GM19467 (cell line): ENCODE results near the gene KCNC3.

Experiments used
- ATAC-seq: cut with Tn5 transposase; IDR thresholded peaks from one replicate; pipeline ENCODE4 v1.9.1; 2021; ENCODE audit warnings: mild to moderate bottlenecking, moderate library complexity; ENCODE audit not compliant: unreplicated experiment

The KCNC3 gene

GRCh38 chr19:50328224-50328872 is 829 bp downstream of the KCNC3 start:
- no peak for ATAC-seq

GRCh38 chr19:50327461-50328223 is 1.5 kb downstream of the KCNC3 start:
- no peak for ATAC-seq

GRCh38 chr19:50327013-50327412 is 2.2 kb downstream of the KCNC3 start:
- ATAC-seq = no peak

- ATAC-seq = no peak
These were observed 3.0 kb downstream of the KCNC3 start for GRCh38 chr19:50326101-50326664.

- ATAC-seq = no peak
These were observed 3.7 kb downstream of the KCNC3 start for GRCh38 chr19:50325310-50326100.

- ATAC-seq = no peak
These were observed 4.8 kb downstream of the KCNC3 start for GRCh38 chr19:50324331-50324730.

- no peak for ATAC-seq
These were observed 5.4 kb downstream of the KCNC3 start for GRCh38 chr19:50323782-50324133.

- ATAC-seq = no peak
These were observed 6.0 kb downstream of the KCNC3 start for GRCh38 chr19:50322931-50323781.

- no peak for ATAC-seq
These were observed 6.9 kb downstream of the KCNC3 start for GRCh38 chr19:50322234-50322633.

- ATAC-seq = no peak
These were observed 7.3 kb downstream of the KCNC3 start for GRCh38 chr19:50321831-50322230.

- ATAC-seq = no peak
These were observed 8.6 kb downstream of the KCNC3 start for GRCh38 chr19:50320596-50320995.

GRCh38 chr19:50320051-50320450 is 9.1 kb downstream of the KCNC3 start:
- no peak for ATAC-seq

- no peak for ATAC-seq
These were observed 10.0 kb downstream of the KCNC3 start for GRCh38 chr19:50319156-50319555.

GRCh38 chr19:50318438-50318837 is 10.7 kb downstream of the KCNC3 start:
- ATAC-seq = no peak

- ATAC-seq = no peak
These were observed 12.1 kb downstream of the KCNC3 start for GRCh38 chr19:50317115-50317514.

GRCh38 chr19:50315773-50316448 is 13.3 kb downstream of the KCNC3 start:
- no peak for ATAC-seq

- ATAC-seq = no peak
These were observed 14.2 kb downstream of the KCNC3 start for GRCh38 chr19:50314724-50315708.

GRCh38 chr19:50313812-50314536 is 15.2 kb downstream of the KCNC3 start:
- no peak for ATAC-seq
